Aorta (tissue), 5 donors: ENCODE results near the gene COA5. TPM values are rescaled to one million over a fixed set of nuclear protein-coding genes. Genes with fewer than 3 reads are reported as not detected.

Experiments
- ATAC-seq: fragments of 200-7000 bp; cut with Tn5 transposase; one replicate; pipeline ENCODE4 v1.9.1; 2022; ENCODE audit warnings: moderate library complexity; ENCODE audit not compliant: low FRiP score
- DNase-seq, 2 donors: peaks; one replicate each; pipeline ENCODE4 v3.0.0-alpha.2; 2020
- H3K27ac ChIP-seq, 2 donors: one replicate each; pipeline ENCODE4 v1.5.1; 2013; ENCODE audit warnings: low read length in 2 of 2, mild to moderate bottlenecking in 2 of 2, moderate library complexity in 2 of 2, control low read depth in 1 of 2, inconsistent platforms in 1 of 2, low read depth in 1 of 2
- H3K27me3 ChIP-seq, 2 donors: one replicate each; pipeline ENCODE4 v1.6.1; 2013; ENCODE audit warnings: control low read depth in 1 of 2, low read length in 1 of 2, mild to moderate bottlenecking in 1 of 2, moderate library complexity in 1 of 2; ENCODE audit not compliant: insufficient read depth in 2 of 2, control insufficient read depth in 1 of 2
- H3K36me3 ChIP-seq, 2 donors: one replicate each; pipeline ENCODE4 v1.6.1; 2013; ENCODE audit warnings: control low read depth in 1 of 2, low read length in 1 of 2, mild to moderate bottlenecking in 1 of 2; ENCODE audit not compliant: insufficient read depth in 2 of 2, control insufficient read depth in 1 of 2
- H3K4me1 ChIP-seq, 2 donors: one replicate each; pipeline ENCODE4 v1.6.1; 2013; ENCODE audit warnings: low read length in 2 of 2, control low read depth in 1 of 2, mild to moderate bottlenecking in 1 of 2, moderate library complexity in 1 of 2; ENCODE audit not compliant: insufficient read depth in 2 of 2, control insufficient read depth in 1 of 2
- H3K4me3 ChIP-seq, 2 donors: one replicate each; pipeline ENCODE4 v1.5.1; 2013; ENCODE audit warnings: low read length in 2 of 2, control low read depth in 1 of 2, mild to moderate bottlenecking in 1 of 2
- H3K9me3 ChIP-seq: one replicate; pipeline ENCODE4 v1.6.1; 2013; ENCODE audit warnings: mild to moderate bottlenecking, low read length; ENCODE audit not compliant: control insufficient read depth
- WGBS, 2 donors: extraction: QIAGEN DNeasy Blood & Tissue Kit; methylation state at CpG; one replicate each; pipeline ENCODE4 v1.1.7; 2013; 5-methylcytosine and 5-hydroxymethylcytosine counted together
- intact Hi-C, 2 donors: fragments of 100-400 bp; cut with DNase I; formaldehyde crosslinking; loops; one replicate each; pipeline versions ENCODE4 v1.14.2 to v1.15.0; 2022
- polyA plus RNA-seq, 2 donors: library from polyadenylated mRNA; stranded (reverse); fragments of 200-250 nt; gene quantifications; one replicate each; pipeline ENCODE4 v1.2.3, GENCODE V29; 2013
- total RNA-seq, 2 donors: library from RNA; stranded (reverse); fragmentation: NEBNext Ultra II Directional; extraction: Animal tissue kit (Norgen Biotek cat#: 25700); gene quantifications; one replicate each; pipeline ENCODE4 v1.2.1, GENCODE V29; 2021
- donor health status: healthy with polysubstance abuse.
- donor health status: Bipolar disorder and iron deficiency.
- donor health status: DM: no; HTN: no; CAD: no.
- donor health status: DM: no; HTN: no; CAD: no.
- donor health status: DM: yes; HTN: yes; CAD: no.

Gene COA5
- total and polyA plus RNA-seq, 4 donors, result 18.1 to 60.3 (median 37.3) TPM

GRCh38 chr2:98647636-98648035 lies 39.3 kb upstream of the COA5 start:
- no peak for ATAC-seq
- Histone ChIP-seq H3K4me3 (no peak overlapping the region), H3K27ac (no peak overlapping the region), H3K36me3 (no peaks in the 10 kb centered on the region), H3K27me3 (no peaks in the 10 kb centered on the region), H3K4me1 (no peaks in the 10 kb centered on the region), H3K9me3 (no peaks in the 10 kb centered on the region)
- intact Hi-C loops, result loop anchor here in 1 of 2 donors (2.0 kb wide), 1 partner anchor 115 kb away; no protein-coding TSS in a partner anchor
- 67 to 73% methylated on average over 5 of the region's 5 CpGs for WGBS, 2 donors
- DNase-seq, result no peak

- no peak for DNase-seq
- Histone ChIP-seq H3K4me1 (no peaks in the 10 kb centered on the region), H3K4me3 (no peak overlapping the region), H3K27me3 (no peaks in the 10 kb centered on the region), H3K9me3 (no peaks in the 10 kb centered on the region), H3K36me3 (no peaks in the 10 kb centered on the region), H3K27ac (no peak overlapping the region)
- WGBS, 2 donors, result 93 to 95% methylated on average over 5 of the region's 5 CpGs
- ATAC-seq, result no peak
- intact Hi-C loops, result no loop called here
Measured at GRCh38 chr2:98643496-98644100, 35.3 kb upstream of the COA5 start.

- Histone ChIP-seq H3K4me1 (no peaks in the 10 kb centered on the region), H3K36me3 (peaks cover 4 to 6% of the 10 kb centered on the region in 2 donors), H3K27ac (no peak overlapping the region), H3K4me3 (no peak overlapping the region), H3K9me3 (no peaks in the 10 kb centered on the region), H3K27me3 (no peaks in the 10 kb centered on the region)
- 83 to 84% methylated on average over 10 of the region's 10 CpGs for WGBS, 2 donors
- DNase-seq, result no peak
- no peak for ATAC-seq
- intact Hi-C loops, result no loop called here
Measured at GRCh38 chr2:98637401-98638147, 29.3 kb upstream of the COA5 start.

- no peaks in the 10 kb centered on the region for H3K27me3 ChIP-seq
- peaks cover 4 to 6% of the 10 kb centered on the region in 2 donors for H3K36me3 ChIP-seq
- H3K4me3 ChIP-seq, result no peak overlapping the region
- ATAC-seq, result no peak
- no peaks in the 10 kb centered on the region for H3K4me1 ChIP-seq
- no peaks in the 10 kb centered on the region for H3K9me3 ChIP-seq
- intact Hi-C loops, result no loop called here
- no peak for DNase-seq
- H3K27ac ChIP-seq, result no peak overlapping the region
- WGBS, 2 donors, result 74% methylated on average over 9 of the region's 9 CpGs
Measured at GRCh38 chr2:98634406-98635092, 26.2 kb upstream of the COA5 start.

GRCh38 chr2:98632351-98632750 lies 24.0 kb upstream of the COA5 start:
- no peaks in the 10 kb centered on the region for H3K27me3 ChIP-seq
- no peaks in the 10 kb centered on the region for H3K4me1 ChIP-seq
- 82 to 87% methylated on average over 3 of the region's 3 CpGs for WGBS, 2 donors
- H3K4me3 ChIP-seq, result no peak overlapping the region
- peaks cover 4 to 6% of the 10 kb centered on the region in 2 donors for H3K36me3 ChIP-seq
- intact Hi-C loops, result no loop called here
- H3K9me3 ChIP-seq, result no peaks in the 10 kb centered on the region
- DNase-seq (no peak), ATAC-seq (no peak)
- no peak overlapping the region for H3K27ac ChIP-seq

- ATAC-seq, result peak; percentile 69
Measured at GRCh38 chr2:98623657-98624056, 15.3 kb upstream of the COA5 start.

GRCh38 chr2:98617149-98617548 lies 8.8 kb upstream of the COA5 start:
- H3K36me3 ChIP-seq, result peaks cover 8 to 12% of the 10 kb centered on the region in 2 donors
- H3K27ac ChIP-seq, result no peak overlapping the region

More at GRCh38 chr2:98623657-98624056, 15.3 kb upstream of the COA5 start:
- 73 to 78% methylated on average over 5 of the region's 5 CpGs for WGBS, 2 donors
- H3K27me3 ChIP-seq, result no peaks in the 10 kb centered on the region
- no peaks in the 10 kb centered on the region for H3K4me1 ChIP-seq
- H3K36me3 ChIP-seq, result peaks cover 0 to 3% of the 10 kb centered on the region in 2 donors
- H3K27ac ChIP-seq, result no peak overlapping the region
- intact Hi-C loops, result no loop called here
- DNase-seq, result peak; percentile 80 to 85
- no peaks in the 10 kb centered on the region for H3K9me3 ChIP-seq
- H3K4me3 ChIP-seq, result no peak overlapping the region

GRCh38 chr2:98615481-98615880 lies 7.2 kb upstream of the COA5 start:
- H3K36me3 ChIP-seq, result peaks cover 8 to 9% of the 10 kb centered on the region in 2 donors
- 73 to 82% methylated on average over 5 of the region's 5 CpGs for WGBS, 2 donors

More at GRCh38 chr2:98617149-98617548, 8.8 kb upstream of the COA5 start:
- intact Hi-C loops, result no loop called here
- Histone ChIP-seq H3K9me3 (no peaks in the 10 kb centered on the region), H3K4me3 (no peak overlapping the region), H3K4me1 (no peaks in the 10 kb centered on the region), H3K27me3 (no peaks in the 10 kb centered on the region)
- ATAC-seq (no peak), DNase-seq (no peak)
- 50 to 52% methylated on average over 5 of the region's 5 CpGs for WGBS, 2 donors

More at GRCh38 chr2:98615481-98615880, 7.2 kb upstream of the COA5 start:
- ATAC-seq (no peak), DNase-seq (no peak)
- Histone ChIP-seq H3K9me3 (no peaks in the 10 kb centered on the region), H3K27ac (no peak overlapping the region), H3K27me3 (no peaks in the 10 kb centered on the region), H3K4me1 (peaks cover 0 to 2% of the 10 kb centered on the region in 2 donors), H3K4me3 (no peak overlapping the region)
- intact Hi-C loops, result no loop called here
